T47D (cell line): ENCODE measurements around the gene BLACAT1.
"Not testable (repeated sequence)": the region's sequence is repeated elsewhere in the genome, so short reads cannot be mapped to it uniquely, and the experiment has no call there.

Experiments
- DNase-seq, 2 experiments: peaks; one replicate each; pipeline versions ENCODE4 v3.0.0 to v3.0.0-alpha.2; 2011 to 2012; ENCODE audit warnings: low read depth in 1 of 2, low spot score in 1 of 2
- JUND ChIP-seq: IDR thresholded peaks from 2 replicates; pipeline ENCODE4 v1.6.1; 2012; ENCODE audit warnings: low read depth
- in situ Hi-C: cut with HindIII; loops from 2 replicates; pipeline ENCODE4 v1.10.0; 2016; ENCODE audit warnings: low sequenced_read_pairs, low pct_unique_long_range_greater_than_20kb

BLACAT1 gene

GRCh38 chr1:205480349-205480985, 24.6 kb upstream of the BLACAT1 start:
- TF ChIP-seq JUND: no peak
- DNase-seq: no peak
- in situ Hi-C loops: no loop called here

- in situ Hi-C loops: not testable (repeated sequence)
Measured at GRCh38 chr1:205478985-205479384, 23.1 kb upstream of the BLACAT1 start.

GRCh38 chr1:205477759-205478247, 22.0 kb upstream of the BLACAT1 start:
- in situ Hi-C loops: no loop called here
- peak; percentile 81 to 99 for DNase-seq
- no peak; the same call in 1 of the 2 replicates for TF ChIP-seq JUND

More at GRCh38 chr1:205478985-205479384, 23.1 kb upstream of the BLACAT1 start:
- DNase-seq: not testable (repeated sequence)

- TF ChIP-seq JUND: no peak
- no peak for DNase-seq
- in situ Hi-C loops: no loop called here
Measured at GRCh38 chr1:205477121-205477758, 21.4 kb upstream of the BLACAT1 start.

GRCh38 chr1:205476648-205477047, 20.8 kb upstream of the BLACAT1 start:
- no peak for TF ChIP-seq JUND
- DNase-seq: no peak
- in situ Hi-C loops: no loop called here

- in situ Hi-C loops: no loop called here
- DNase-seq: no peak
- no peak for TF ChIP-seq JUND
Measured at GRCh38 chr1:205475855-205476254, 20.0 kb upstream of the BLACAT1 start.

GRCh38 chr1:205474571-205474970, 18.7 kb upstream of the BLACAT1 start:
- TF ChIP-seq JUND: no peak
- DNase-seq: no peak
- in situ Hi-C loops: no loop called here

- no peak for TF ChIP-seq JUND
- DNase-seq: no peak
- in situ Hi-C loops: no loop called here
Measured at GRCh38 chr1:205473966-205474365, 18.1 kb upstream of the BLACAT1 start.

- in situ Hi-C loops: no loop called here
- DNase-seq: no peak
- no peak for TF ChIP-seq JUND
Measured at GRCh38 chr1:205473475-205473874, 17.6 kb upstream of the BLACAT1 start.

GRCh38 chr1:205472737-205473441, 17.0 kb upstream of the BLACAT1 start:
- DNase-seq: no peak
- TF ChIP-seq JUND: no peak
- in situ Hi-C loops: no loop called here

GRCh38 chr1:205470131-205470530, 14.3 kb upstream of the BLACAT1 start:
- no peak for TF ChIP-seq JUND
- no peak for DNase-seq
- in situ Hi-C loops: no loop called here

- no peak for DNase-seq
- in situ Hi-C loops: no loop called here
- TF ChIP-seq JUND: no peak
Measured at GRCh38 chr1:205466595-205467220, 10.9 kb upstream of the BLACAT1 start.

GRCh38 chr1:205465392-205465791, 9.5 kb upstream of the BLACAT1 start:
- DNase-seq: no peak
- in situ Hi-C loops: no loop called here
- no peak for TF ChIP-seq JUND
